Body of pancreas (tissue), 4 donors: ENCODE measurements around the gene MIOX. TPM values are rescaled to one million over a fixed set of nuclear protein-coding genes. Genes with fewer than 3 reads are reported as not detected.

Source experiments
- ATAC-seq: fragments of 150-250 bp; one replicate; pipeline ENCODE4 v1.9.1; 2016
- DNase-seq, 4 donors: peaks; one replicate each; pipeline ENCODE4 v3.0.0-alpha.2; 2019
- H3K27ac ChIP-seq, 4 donors: fragments of 200-600 bp; sonication (generic); 1 replicate in 3 of 4; 2 replicates in 1 of 4; pipeline versions ENCODE4 v1.5.1 to v1.6.1; 2016 to 2019; ENCODE audit warnings: mild to moderate bottlenecking in 1 of 4, mixed read lengths in 1 of 4, moderate library complexity in 1 of 4
- H3K27me3 ChIP-seq, 2 donors: fragments of 200-600 bp; sonication (generic); one replicate each; pipeline ENCODE4 v1.6.0; 2016; ENCODE audit warnings: mild to moderate bottlenecking in 1 of 2
- H3K36me3 ChIP-seq, 2 donors: fragments of 200-600 bp; sonication (generic); replicated peaks in 1 of 2; 2 replicates each; pipeline ENCODE4 v1.5.1; 2016; ENCODE audit warnings: low read depth in 2 of 2; ENCODE audit not compliant: insufficient read depth in 1 of 2
- H3K4me1 ChIP-seq: fragments of 200-600 bp; sonication (generic); one replicate; pipeline ENCODE4 v1.6.0; 2016
- H3K4me3 ChIP-seq, 2 donors: fragments of 200-600 bp; sonication (generic); 1 replicate in 1 of 2; 2 replicates in 1 of 2; pipeline ENCODE4 v1.5.1; 2016 to 2019
- H3K9me3 ChIP-seq, 3 donors: fragments of 200-600 bp; sonication (generic); 1 replicate in 2 of 3; 2 replicates in 1 of 3; pipeline ENCODE4 v1.5.1; 2016
- CTCF ChIP-seq, 7 experiments: fragments of 450-650 bp in 4 of 7; fragments of 200-600 bp in 3 of 7; sonication (generic) in 3 of 7; IDR thresholded peaks; one replicate each; pipeline ENCODE4 v1.5.1; 2016 to 2019; ENCODE audit warnings: antibody characterized with exemption in 7 of 7
- POLR2A ChIP-seq, 3 donors: fragments of 450-650 bp; IDR thresholded peaks; one replicate each; pipeline ENCODE4 v1.6.1; 2016; ENCODE audit warnings: antibody characterized with exemption in 3 of 3, mild to moderate bottlenecking in 2 of 3
- WGBS, 2 donors: methylation state at CpG; one replicate each; pipeline ENCODE4 v1.1.5; 2017; 5-methylcytosine and 5-hydroxymethylcytosine counted together
- intact Hi-C: fragments of 100-400 bp; cut with DNase I; formaldehyde crosslinking; loops from one replicate; pipeline ENCODE4 v1.15.1; 2023
- total RNA-seq, 2 donors: library from RNA; depleted of rRNA; stranded (reverse); fragments of >200 nt; gene quantifications; one replicate each; pipeline ENCODE4 v1.1.0, GENCODE V29; 2016

The MIOX gene
- total RNA-seq, 2 donors from 2014 or later = not detected

- Histone ChIP-seq H3K27ac (peak overlapping the region; percentile 70 to 90 (median 82)), H3K27me3 (peaks cover 0 to 21% of the 10 kb centered on the region in 2 donors), H3K4me1 (peaks cover 53% of the 10 kb centered on the region), H3K36me3 (no peaks in the 10 kb centered on the region), H3K4me3 (no peak overlapping the region), H3K9me3 (no peaks in the 10 kb centered on the region)
- intact Hi-C loops = no loop called here
- peak; percentile 72 to 86 (median 80) for DNase-seq
- WGBS, 2 donors = 3 to 7% methylated on average over 22 to 52 of the region's 53 CpGs
- TF ChIP-seq POLR2A (IDR thresholded peaks at IDR 0.05) (peak in 2 of 3 donors; percentile 50 to 77), CTCF (IDR thresholded peaks at IDR 0.05) (no peak)
- peak; percentile 45 for ATAC-seq
These were observed 44.4 kb downstream of the MIOX start for GRCh38 chr22:50530877-50531545.

- DNase-seq (peak in 3 of 4 donors; percentile 50 to 58 (median 50)), ATAC-seq (peak; percentile 31)
- Histone ChIP-seq H3K4me3 (peak overlapping the region in 1 of 2 donors; percentile 17), H3K27ac (peak overlapping the region; percentile 70 to 90 (median 82)), H3K36me3 (no peaks in the 10 kb centered on the region), H3K9me3 (no peaks in the 10 kb centered on the region), H3K27me3 (peaks cover 0 to 21% of the 10 kb centered on the region in 2 donors), H3K4me1 (peaks cover 48% of the 10 kb centered on the region)
- intact Hi-C loops = no loop called here
- WGBS, 2 donors = 2 to 7% methylated on average over 3 to 37 of the region's 44 CpGs
- TF ChIP-seq CTCF (IDR thresholded peaks at IDR 0.05) (no peak), POLR2A (IDR thresholded peaks at IDR 0.05) (peak in 1 of 3 donors; percentile 11)
These were observed 44.9 kb downstream of the MIOX start for GRCh38 chr22:50531546-50531961.

GRCh38 chr22:50531962-50532674, 45.5 kb downstream of the MIOX start:
- peak overlapping the region; percentile 70 to 90 (median 82) for H3K27ac ChIP-seq
- H3K4me1 ChIP-seq = peaks cover 42% of the 10 kb centered on the region
- H3K36me3 ChIP-seq = no peaks in the 10 kb centered on the region
- H3K27me3 ChIP-seq = peaks cover 0 to 21% of the 10 kb centered on the region in 2 donors
- intact Hi-C loops = no loop called here
- DNase-seq (peak; percentile 73 to 83 (median 82)), ATAC-seq (peak; percentile 65)
- no peaks in the 10 kb centered on the region for H3K9me3 ChIP-seq
- TF ChIP-seq POLR2A (IDR thresholded peaks at IDR 0.05) = peak in 2 of 3 donors; percentile 39 to 48
- TF ChIP-seq CTCF (IDR thresholded peaks at IDR 0.05) = no peak
- peak overlapping the region in 1 of 2 donors; percentile 17 for H3K4me3 ChIP-seq
- 2 to 5% methylated on average over 16 to 53 of the region's 56 CpGs for WGBS, 2 donors

GRCh38 chr22:50532824-50533796, 46.5 kb downstream of the MIOX start:
- Histone ChIP-seq H3K9me3 (no peaks in the 10 kb centered on the region), H3K36me3 (no peaks in the 10 kb centered on the region), H3K27ac (peak overlapping the region in 2 of 4 donors; percentile 3 to 85), H3K27me3 (peaks cover 0 to 21% of the 10 kb centered on the region in 2 donors), H3K4me3 (no peak overlapping the region), H3K4me1 (peaks cover 36% of the 10 kb centered on the region)
- intact Hi-C loops = no loop called here
- 51 to 68% methylated on average over 19 of the region's 19 CpGs for WGBS, 2 donors
- ATAC-seq (no peak), DNase-seq (no peak)
- TF ChIP-seq CTCF (IDR thresholded peaks at IDR 0.05) (no peak), POLR2A (IDR thresholded peaks at IDR 0.05) (no peak)
